RWPE1 (cell line): ENCODE data around the gene PRR36.

Experiments used
- CTCF ChIA-PET: fragments of 350-600 bp; sonication (Branson Sonifier 250); formaldehyde crosslinking; extraction: SDS; loops from one replicate; lab custom pipeline; 2021; lab: Yijun Ruan, JAX
- POLR2A ChIA-PET: fragments of 400-600 bp; formaldehyde crosslinking; extraction: SDS; loops from one replicate; lab custom pipeline; 2020; ENCODE audit warnings: antibody characterized with exemption; ENCODE audit not compliant: low non-redundant PET; lab: Yijun Ruan, JAX
- DNase-seq: peaks from one replicate; pipeline ENCODE4 v3.0.0; 2012; ENCODE audit warnings: low spot score
- H3K27ac ChIP-seq: fragments of 450-650 bp; 2 replicates; pipeline ENCODE4 v1.5.1; 2017
- TF ChIP-seq, protein P1 (sequence below): fragments of 450-650 bp; conservative IDR thresholded peaks from 2 replicates; pipeline ENCODE4 v1.5.1; 2017; ENCODE audit warnings: low read depth, mild to moderate bottlenecking

Gene PRR36

DNA sequence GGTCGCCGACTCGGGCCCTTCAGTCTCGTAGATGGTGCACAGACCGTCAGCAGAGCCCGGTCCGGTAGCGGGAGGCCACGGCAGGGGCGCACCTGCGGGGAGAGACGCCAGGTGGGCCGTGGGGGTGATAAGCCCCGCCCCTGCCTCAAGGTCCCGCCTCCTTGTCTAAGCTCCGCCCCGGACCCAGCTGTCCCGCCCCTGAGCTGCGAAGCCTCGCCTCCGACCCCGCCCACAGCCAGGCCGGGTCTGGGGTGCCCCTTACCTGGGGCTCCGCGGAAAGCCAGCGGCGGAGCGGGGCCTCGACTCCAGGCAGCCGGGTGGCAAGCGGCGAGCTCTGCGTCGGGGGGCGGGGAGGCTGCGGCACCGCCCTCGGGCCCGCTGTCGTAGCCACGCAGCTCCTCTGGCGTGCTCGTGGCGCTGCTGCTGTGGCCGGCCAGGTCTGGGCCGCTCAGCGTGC lies 4.7 kb downstream of the PRR36 start:
- ChIA-PET CTCF (interaction anchor here (0.7 to 1.8 kb wide), 8 partner anchors 12 to 69 kb away, joined by 3 to 10 read pairs (median 4); partner anchors contain the start of gene SNAPC2), POLR2A (interaction anchor here (0.6 to 1.2 kb wide), 4 partner anchors 19 to 51 kb away, joined by 3 to 6 read pairs (median 4); partner anchors contain the start of gene LRRC8E)
- DNase-seq = peak; percentile 77
- H3K27ac ChIP-seq = peak overlapping the region; percentile 75
- TF ChIP-seq, protein P1, sequence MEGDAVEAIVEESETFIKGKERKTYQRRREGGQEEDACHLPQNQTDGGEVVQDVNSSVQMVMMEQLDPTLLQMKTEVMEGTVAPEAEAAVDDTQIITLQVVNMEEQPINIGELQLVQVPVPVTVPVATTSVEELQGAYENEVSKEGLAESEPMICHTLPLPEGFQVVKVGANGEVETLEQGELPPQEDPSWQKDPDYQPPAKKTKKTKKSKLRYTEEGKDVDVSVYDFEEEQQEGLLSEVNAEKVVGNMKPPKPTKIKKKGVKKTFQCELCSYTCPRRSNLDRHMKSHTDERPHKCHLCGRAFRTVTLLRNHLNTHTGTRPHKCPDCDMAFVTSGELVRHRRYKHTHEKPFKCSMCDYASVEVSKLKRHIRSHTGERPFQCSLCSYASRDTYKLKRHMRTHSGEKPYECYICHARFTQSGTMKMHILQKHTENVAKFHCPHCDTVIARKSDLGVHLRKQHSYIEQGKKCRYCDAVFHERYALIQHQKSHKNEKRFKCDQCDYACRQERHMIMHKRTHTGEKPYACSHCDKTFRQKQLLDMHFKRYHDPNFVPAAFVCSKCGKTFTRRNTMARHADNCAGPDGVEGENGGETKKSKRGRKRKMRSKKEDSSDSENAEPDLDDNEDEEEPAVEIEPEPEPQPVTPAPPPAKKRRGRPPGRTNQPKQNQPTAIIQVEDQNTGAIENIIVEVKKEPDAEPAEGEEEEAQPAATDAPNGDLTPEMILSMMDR = peak; percentile 70

DNA sequence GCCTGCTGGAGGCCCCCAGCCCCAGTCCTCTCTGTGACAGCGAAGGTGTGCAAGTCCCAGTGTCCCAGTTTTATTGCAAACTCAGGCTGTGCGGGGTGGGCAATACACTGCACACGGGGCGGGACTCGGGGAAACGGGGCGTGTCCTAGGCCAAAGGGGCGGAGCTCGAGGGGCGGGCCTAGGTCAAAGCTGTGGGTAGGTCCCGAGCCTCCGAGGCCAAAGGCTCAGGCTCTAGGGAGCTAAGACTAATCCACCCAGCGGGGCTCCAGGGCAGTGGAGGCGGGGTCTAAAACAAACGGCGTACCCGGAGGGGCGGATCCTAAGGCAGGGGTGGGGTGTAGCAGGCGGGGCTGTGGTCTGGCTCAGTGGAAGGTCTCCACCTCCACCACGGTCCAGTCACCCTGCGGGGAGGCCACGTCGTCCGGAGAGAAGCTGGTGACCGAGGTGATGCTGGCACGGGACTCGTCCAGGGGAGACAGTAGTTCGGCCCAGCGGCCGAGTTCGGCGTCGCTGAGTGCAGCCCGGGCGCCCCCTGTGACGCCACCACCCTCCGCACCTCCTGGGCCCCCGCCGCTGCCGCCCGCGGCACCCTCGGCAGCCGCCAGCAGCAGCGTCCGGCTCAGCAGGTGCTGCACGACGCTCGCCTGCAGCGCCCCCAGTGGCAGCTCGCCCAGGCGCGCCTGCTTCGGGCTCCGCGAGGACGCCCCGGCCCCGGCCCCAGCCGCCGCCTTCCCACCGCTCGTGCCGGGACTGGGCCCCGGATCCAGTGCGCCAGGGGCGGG lies 5.3 kb downstream of the PRR36 start:
- TF ChIP-seq, protein P1 = peak; percentile 92
- ChIA-PET POLR2A (interaction anchor here (0.6 to 1.2 kb wide), 5 partner anchors 20 to 52 kb away, joined by 3 to 6 read pairs (median 5); partner anchors contain the start of gene LRRC8E), CTCF (interaction anchor here (0.6 to 1.8 kb wide), 11 partner anchors 11 to 1221 kb away, joined by 3 to 10 read pairs (median 4); partner anchors contain the start of gene SNAPC2)
- peak; percentile 76 for DNase-seq
- H3K27ac ChIP-seq = peak overlapping the region; percentile 75

DNA sequence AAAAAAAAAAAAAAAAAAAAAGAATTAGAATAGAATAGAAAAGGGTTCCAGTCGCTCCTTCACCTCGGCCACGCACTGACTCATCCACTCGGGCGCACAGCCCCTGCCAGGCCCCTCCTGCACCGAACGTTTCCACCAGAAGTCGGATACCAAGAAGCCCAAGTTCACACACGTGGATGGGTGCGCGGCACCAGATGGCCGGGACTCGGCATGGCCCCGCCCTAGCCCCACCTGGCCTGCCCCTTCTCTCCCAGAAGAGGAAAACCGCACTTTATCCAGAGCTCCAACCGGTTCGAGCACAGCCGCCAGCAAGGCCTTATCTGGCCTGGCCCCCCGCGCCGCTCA lies 5.9 kb downstream of the PRR36 start:
- ChIA-PET POLR2A (interaction anchor here (0.6 kb wide), 1 partner anchor 39 kb away, joined by 5 read pairs; no protein-coding TSS in a partner anchor), CTCF (interaction anchor here (0.6 to 1.8 kb wide), 10 partner anchors 11 to 1220 kb away, joined by 3 to 10 read pairs (median 4); partner anchors contain the start of gene SNAPC2)
- H3K27ac ChIP-seq = peak overlapping the region; percentile 75
- TF ChIP-seq, protein P1 = no peak
- DNase-seq = no peak

DNA sequence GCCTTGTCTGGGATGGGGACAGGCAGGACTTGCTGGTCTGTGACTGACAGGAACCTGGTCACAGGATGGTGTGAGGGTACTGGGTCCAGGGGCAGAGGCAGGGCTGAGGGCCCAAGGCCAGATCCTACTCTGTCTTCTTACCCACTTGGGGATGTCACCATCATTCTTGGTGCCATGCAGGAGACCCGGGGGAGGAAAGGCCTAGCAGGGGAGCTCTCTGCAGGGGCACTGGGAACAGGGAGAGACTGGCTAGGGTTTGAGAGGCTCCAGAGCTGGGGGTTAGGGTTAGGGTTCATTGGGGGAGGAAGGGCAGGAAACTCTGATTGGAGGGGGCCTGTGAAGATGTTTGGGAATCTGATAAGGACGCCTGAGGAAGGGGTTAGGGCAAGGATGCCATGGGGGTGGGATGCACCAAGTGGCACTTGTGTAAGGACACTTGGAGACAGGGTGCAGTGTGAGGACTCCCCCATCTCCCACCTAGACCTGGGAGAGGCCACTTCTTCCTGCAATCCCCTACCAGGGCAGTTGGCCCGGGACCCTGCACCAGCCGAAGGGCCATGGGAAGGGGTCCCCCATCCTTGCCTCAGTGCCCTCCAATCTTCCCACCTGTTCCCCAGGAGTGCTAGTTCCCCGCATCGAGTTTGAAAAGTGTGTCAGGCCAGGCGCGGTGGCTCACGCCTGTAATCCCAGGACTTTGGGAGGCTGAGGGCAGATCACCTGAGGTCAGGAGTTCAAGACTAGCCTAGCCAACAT lies 6.9 kb downstream of the PRR36 start:
- TF ChIP-seq, protein P1 = no peak
- ChIA-PET POLR2A (no interaction called here), CTCF (interaction anchor here (1.0 kb wide), 1 partner anchor 9 kb away, joined by 6 read pairs; no protein-coding TSS in a partner anchor)
- no peak for DNase-seq
- peak overlapping the region; percentile 42 for H3K27ac ChIP-seq

DNA sequence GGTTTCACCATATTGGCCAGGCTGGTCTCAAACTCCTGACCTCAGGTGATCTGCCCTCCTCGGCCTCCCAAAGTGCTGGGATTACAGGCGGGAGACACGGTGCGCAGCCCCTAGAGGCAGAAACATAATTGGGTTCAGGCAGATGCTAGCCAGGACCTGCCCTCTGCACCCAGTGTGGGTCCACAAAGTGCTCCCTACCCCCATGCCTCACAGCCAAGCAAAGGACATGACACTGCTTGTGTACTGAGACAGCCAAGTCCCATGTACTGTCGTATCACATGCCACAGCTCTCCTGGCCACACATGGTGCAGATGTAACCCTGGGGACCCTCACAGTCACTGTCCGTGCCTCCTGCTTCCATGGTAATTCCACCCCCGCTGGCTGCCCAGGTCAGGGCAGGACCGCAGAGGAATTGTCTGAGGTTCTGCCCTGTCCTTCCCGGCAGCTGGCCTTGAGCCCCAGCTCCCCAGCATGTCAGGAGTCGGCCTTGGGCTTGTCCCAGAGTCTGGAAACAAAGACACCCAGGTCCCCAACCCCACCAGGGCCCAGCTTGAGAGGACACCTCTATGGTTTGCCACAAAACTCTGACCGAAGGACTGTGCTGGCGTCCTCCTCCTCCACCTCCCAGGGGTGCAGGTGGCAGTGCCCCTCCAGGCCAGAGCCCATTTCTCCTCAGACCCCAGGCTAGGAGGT lies 7.6 kb downstream of the PRR36 start:
- TF ChIP-seq, protein P1 = no peak
- CTCF ChIA-PET = interaction anchor here (1.0 kb wide), 1 partner anchor 9 kb away, joined by 6 read pairs; no protein-coding TSS in a partner anchor
- no peak for DNase-seq
- POLR2A ChIA-PET = no interaction called here
- peak overlapping the region; percentile 42 for H3K27ac ChIP-seq
